Measurements from ENCODE around the gene ZBTB7C.
A peak's percentile ranks its signal among the peaks of the same experiment; 100 is the strongest.

Gene ZBTB7C

DNA sequence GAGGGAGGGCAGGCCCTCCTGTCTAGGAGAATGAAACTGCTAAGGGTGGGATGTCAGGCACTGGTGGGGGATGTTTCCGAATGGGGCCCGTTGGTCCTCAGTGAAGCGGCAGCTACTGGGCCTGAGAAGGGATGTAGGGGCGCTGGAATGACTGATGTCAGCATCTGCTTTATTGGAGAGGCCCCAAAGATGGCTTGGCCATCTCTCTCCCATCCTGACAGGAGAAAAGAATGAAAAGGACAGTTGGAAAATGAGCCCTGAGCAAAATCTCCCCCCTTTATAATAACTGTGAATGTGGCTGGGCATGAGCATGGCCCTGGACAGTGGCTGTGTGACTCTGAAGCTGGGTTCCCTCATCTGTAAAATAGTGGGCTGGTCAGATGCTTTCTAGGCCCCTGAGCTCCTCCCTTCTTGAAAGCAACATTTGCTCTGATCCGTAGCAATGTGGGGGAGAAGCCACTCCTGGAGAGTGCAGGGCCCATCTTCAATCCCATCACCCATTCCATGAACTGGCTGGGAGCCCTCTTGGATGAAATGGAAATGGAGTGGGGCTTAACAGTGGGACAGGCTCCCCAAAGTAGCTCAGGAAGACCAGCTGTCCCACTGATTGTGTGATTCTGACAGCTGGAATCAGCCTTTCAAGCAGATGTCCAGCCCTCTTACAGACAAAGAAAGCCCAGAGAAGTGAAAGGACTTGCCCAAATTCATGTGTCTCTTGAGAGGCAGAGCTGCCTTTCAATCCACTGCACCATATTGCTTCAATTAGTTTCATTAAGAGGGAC lies 246.0 kb downstream of the ZBTB7C start:
- DNase-seq (ENCODE audit: low read depth) = no peak

GRCh38 chr18:48161911-48162698 lies 247.1 kb downstream of the ZBTB7C start:
- no peak for DNase-seq (ENCODE audit: low read depth)

DNA sequence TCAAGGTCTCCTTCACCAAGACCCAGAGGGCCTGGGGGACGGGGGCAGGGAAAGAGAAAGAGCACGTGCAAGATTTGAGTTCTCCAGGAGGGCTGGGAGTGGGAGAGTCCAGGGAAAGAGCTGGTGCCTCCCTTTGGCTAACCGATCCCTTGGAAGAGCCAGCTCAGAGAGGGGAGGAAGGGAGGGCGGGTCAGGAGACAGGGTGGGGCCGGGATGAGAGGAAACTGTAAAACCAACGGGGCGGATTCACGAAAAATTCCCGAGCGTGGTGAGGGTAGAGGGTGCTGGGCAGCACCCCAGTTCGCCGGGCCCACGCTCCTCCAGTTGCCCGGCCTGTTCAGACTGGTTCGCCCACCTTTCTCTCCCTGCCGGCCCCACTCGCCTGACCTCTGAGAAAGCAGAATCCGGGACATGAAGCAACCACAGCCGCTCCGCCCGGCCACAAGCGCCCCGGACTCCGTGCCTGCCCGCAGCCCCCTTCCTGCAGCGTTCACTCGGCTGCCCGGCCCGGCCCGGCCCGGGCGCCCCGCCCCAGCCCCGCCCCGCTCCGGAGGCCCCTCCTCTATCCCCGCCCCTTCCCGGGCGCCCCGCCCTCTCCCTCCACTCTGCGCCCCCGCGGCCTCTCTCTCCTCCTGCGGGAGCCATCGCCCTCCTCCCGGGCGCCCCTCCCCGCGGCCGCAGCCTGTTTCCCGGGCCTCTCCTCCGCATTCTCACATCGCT lies 247.8 kb downstream of the ZBTB7C start:
- DNase-seq (ENCODE audit: low read depth) = peak; percentile 53

DNA sequence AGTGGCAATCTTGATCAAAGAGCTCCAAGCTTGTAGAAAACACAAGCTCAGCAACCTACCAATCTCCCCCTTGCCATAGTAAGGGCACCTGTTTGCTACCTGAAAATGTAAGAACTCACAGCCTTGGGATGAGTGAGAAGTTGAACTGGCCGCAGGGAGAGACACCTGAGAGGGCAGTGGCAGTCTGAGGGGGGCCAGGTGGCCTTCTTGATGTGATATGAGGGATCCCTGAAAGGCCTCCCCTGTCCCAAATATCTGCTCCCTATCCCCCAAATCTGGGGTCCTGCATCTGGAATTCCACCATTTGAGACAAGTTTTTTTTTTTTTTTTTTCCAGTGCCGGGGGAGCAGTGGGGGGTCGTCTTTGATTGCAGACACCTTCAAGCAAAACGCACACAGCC lies 248.6 kb downstream of the ZBTB7C start:
- no peak for DNase-seq (ENCODE audit: low read depth)

- DNase-seq (ENCODE audit: low read depth) = no peak
These were observed 249.4 kb downstream of the ZBTB7C start for GRCh38 chr18:48159816-48160215.

DNA sequence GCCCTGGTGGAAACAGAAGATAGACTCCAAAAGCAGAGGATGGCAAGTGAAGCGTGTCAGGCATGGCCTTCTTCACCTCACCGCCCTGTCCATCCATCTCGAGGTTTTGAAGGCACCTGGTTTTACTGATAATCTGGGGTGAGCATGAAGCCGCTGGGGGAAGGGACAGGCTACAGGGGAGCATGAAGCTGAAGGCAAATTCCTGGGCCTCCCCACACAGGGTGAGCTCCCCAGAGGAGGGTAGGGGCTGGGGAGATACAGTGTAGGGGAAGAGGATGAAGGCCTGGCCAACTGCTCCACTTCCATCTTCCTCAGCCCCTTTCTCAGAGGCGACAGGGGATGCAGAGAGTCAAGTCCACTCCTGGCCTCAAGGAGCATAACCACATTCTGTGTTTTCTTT lies 250.5 kb downstream of the ZBTB7C start:
- DNase-seq (ENCODE audit: low read depth) = no peak

DNA sequence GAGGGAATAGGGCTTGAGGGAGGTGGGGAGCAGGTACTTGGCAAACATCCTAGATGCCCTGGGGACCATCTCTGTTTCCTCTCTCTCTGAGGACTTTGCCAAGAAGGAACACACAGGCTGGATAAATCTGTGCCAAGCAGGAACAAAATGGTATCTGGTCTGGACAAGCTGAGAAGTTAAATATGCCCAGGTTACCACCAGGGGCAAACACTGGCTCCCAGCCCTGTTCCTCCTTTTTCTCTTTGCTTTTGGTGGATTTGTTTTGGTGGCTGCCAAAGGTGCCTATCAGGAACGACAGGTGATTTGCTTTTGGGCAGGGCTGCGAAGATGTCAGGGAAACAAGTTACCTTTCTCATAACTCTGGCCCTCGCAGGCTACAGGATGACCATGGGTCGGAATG lies 251.2 kb downstream of the ZBTB7C start:
- DNase-seq (ENCODE audit: low read depth) = no peak

- no peak for DNase-seq (ENCODE audit: low read depth)
These were observed 253.3 kb downstream of the ZBTB7C start for GRCh38 chr18:48155856-48156255.

DNA sequence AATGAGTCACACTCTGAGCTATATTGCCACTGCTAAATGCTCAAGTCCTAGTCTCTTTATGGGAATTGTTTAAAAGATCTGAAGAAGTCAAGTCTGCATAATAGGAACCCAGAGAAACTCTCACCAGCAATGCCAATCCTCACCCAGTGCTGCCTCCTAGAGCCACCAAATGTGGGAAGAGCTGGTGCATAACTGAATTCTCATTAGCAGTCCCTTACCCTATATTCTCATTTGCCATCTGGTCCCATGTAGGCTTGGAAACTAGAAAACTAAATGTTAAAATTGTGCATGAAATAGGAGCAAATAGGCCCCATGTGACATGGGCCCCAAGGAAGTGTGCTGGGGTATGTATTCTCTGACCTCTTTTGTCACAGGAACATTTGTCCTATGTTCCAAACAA lies 254.4 kb downstream of the ZBTB7C start:
- no peak for DNase-seq (ENCODE audit: low read depth)

- DNase-seq (ENCODE audit: low read depth) = peak; percentile 44
These were observed 255.3 kb downstream of the ZBTB7C start for GRCh38 chr18:48153613-48154481.

GRCh38 chr18:48152549-48152948 lies 256.6 kb downstream of the ZBTB7C start:
- DNase-seq (ENCODE audit: low read depth) = peak; percentile 29

DNA sequence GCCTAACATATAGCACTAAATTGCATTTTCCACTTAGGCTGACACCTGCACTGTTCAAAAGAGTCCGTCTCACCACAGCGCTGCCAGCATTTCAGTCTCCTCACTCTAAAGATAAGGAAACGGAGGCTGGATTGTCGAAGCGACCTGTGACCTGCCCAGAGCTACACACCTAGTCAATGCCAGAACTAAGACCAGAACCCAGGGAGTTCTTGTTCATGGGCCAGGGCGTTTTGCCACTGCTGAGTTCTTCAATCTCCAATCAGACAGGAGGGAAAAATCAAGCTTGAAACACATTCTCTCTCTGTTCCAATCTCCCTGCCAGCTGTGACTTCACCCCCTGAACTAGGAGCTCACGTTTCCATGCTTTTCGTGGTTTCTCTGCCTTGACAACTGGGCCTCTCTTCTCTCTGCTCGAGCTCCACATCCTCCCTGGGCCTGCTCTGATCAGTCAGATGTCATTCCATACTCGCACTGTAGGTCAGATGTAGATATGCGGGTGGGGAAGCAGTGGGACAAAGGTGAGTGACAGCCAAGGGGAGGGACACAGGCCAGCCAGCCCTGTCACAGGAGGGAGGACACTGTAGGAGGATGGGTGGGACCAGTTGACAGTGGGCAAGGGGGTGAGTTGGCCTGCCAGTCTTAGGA lies 257.6 kb downstream of the ZBTB7C start:
- DNase-seq (ENCODE audit: low read depth) = no peak

DNA sequence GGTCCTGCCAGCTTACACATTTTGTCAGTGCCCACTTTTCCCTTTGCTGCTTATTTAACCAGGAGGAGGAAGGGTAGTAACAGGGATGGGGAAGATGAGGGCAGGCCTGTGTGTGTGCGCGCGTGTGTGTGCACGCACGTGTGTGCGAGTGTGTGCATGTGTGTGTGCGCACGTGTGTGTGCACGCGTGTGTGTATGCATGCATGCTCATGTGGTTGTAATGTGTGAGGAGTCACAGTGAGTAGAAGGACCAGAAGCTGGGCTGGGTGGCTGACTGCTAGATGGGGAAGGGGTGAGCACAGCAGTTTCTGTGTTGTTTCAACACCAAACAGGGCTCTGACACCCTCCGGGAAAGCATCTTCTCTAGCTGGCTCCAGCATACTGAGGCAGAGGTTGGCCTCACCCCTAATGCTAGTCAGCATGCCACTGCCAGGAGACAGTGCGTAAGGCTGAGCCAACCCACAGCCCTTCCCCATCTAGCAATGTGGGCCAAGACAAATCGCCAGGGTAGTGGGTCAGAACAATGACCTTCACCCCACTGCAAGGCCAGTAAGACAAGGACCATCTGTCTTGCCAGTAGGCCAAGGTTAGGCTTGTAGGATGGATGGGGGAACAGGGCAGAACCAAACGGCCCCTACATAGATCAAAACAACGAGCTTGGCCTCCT lies 260.0 kb downstream of the ZBTB7C start:
- DNase-seq (ENCODE audit: low read depth) = no peak

- no peak for DNase-seq (ENCODE audit: low read depth)
These were observed 266.2 kb downstream of the ZBTB7C start for GRCh38 chr18:48142994-48143393.

GRCh38 chr18:48142353-48142752 lies 266.8 kb downstream of the ZBTB7C start:
- no peak for DNase-seq (ENCODE audit: low read depth)

- no peak for DNase-seq (ENCODE audit: low read depth)
These were observed 268.5 kb downstream of the ZBTB7C start for GRCh38 chr18:48140731-48141130.

- no peak for DNase-seq (ENCODE audit: low read depth)
These were observed 269.5 kb downstream of the ZBTB7C start for GRCh38 chr18:48139431-48140347.

GRCh38 chr18:48138660-48139430 lies 270.3 kb downstream of the ZBTB7C start:
- no peak for DNase-seq (ENCODE audit: low read depth)

- DNase-seq (ENCODE audit: low read depth) = no peak
These were observed 271.0 kb downstream of the ZBTB7C start for GRCh38 chr18:48138210-48138609.
